Right atrium auricular region (tissue), 2 donors: ENCODE results near the gene LAMTOR3. TPM values are rescaled to one million over a fixed set of nuclear protein-coding genes. Genes with fewer than 3 reads are reported as not detected.

Source experiments
- DNase-seq: peaks from one replicate; pipeline ENCODE4 v3.0.0-alpha.2; 2019; ENCODE audit warnings: low spot score
- H3K27ac ChIP-seq, 2 donors: fragments of 200-600 bp; sonication (generic); 1 replicate in 1 of 2; 2 replicates in 1 of 2; pipeline ENCODE4 v1.5.1; 2016 to 2019
- H3K27me3 ChIP-seq, 2 donors: fragments of 200-600 bp; sonication (generic); one replicate each; pipeline versions ENCODE4 v1.5.1 to v1.6.0; 2017 to 2019
- H3K36me3 ChIP-seq: fragments of 200-600 bp; sonication (generic); one replicate; pipeline ENCODE4 v1.5.1; 2016
- H3K4me1 ChIP-seq, 2 donors: fragments of 200-600 bp; sonication (generic); one replicate each; pipeline versions ENCODE4 v1.5.1 to v1.6.0; 2017 to 2019
- H3K4me3 ChIP-seq, 2 donors: fragments of 200-600 bp; sonication (generic); 1 replicate in 1 of 2; 2 replicates in 1 of 2; pipeline ENCODE4 v1.5.1; 2017 to 2019; ENCODE audit warnings: mild to moderate bottlenecking in 1 of 2, moderate library complexity in 1 of 2
- H3K9me3 ChIP-seq, 2 donors: fragments of 200-600 bp; sonication (generic); one replicate each; pipeline ENCODE4 v1.5.1; 2019
- CTCF ChIP-seq, 2 donors: fragments of 200-600 bp; sonication (generic); IDR thresholded peaks; one replicate each; pipeline ENCODE4 v1.5.1; 2019; ENCODE audit warnings: antibody characterized with exemption in 2 of 2
- total RNA-seq, 2 donors: library from RNA; depleted of rRNA; stranded (reverse); fragments of >200 nt; gene quantifications; one replicate each; pipeline ENCODE4 v1.1.0, GENCODE V29; 2016

Gene LAMTOR3
- 10 to 100 TPM; 21.8 to 38.9 TPM for total RNA-seq

- Histone ChIP-seq H3K4me3 (peak within 1 kb of the TSS; percentile 77 to 99), H3K27me3 (no peaks in the 10 kb centered on the region), H3K9me3 (no peaks in the 10 kb centered on the region), H3K4me1 (peaks cover 0 to 32% of the 10 kb centered on the region in 2 donors), H3K36me3 (no peaks in the 10 kb centered on the region), H3K27ac (peak within 1 kb of the TSS; percentile 82 to 86)
- DNase-seq, result peak; percentile 95
- TF ChIP-seq CTCF (IDR thresholded peaks at IDR 0.05), result no peak
These were observed at the start of gene LAMTOR3 for GRCh38 chr4:99894161-99894997. Gene LAMTOR3 (minus strand): TSS chr4:99894427. CDS start chr4:99893963, 464 bp downstream.

- DNase-seq, result no peak
- Histone ChIP-seq H3K4me1 (no peaks in the 10 kb centered on the region), H3K27ac (no peak overlapping the region), H3K36me3 (no peaks in the 10 kb centered on the region), H3K27me3 (no peaks in the 10 kb centered on the region), H3K9me3 (peaks cover 0 to 21% of the 10 kb centered on the region in 2 donors), H3K4me3 (no peak overlapping the region)
- TF ChIP-seq CTCF (IDR thresholded peaks at IDR 0.05), result no peak
These were observed 44.1 kb upstream of the LAMTOR3 start for GRCh38 chr4:99938243-99938753.

GRCh38 chr4:99934891-99935290, 40.7 kb upstream of the LAMTOR3 start:
- H3K4me3 ChIP-seq, result no peak overlapping the region
- no peaks in the 10 kb centered on the region for H3K4me1 ChIP-seq
- no peaks in the 10 kb centered on the region for H3K36me3 ChIP-seq
- no peaks in the 10 kb centered on the region for H3K27me3 ChIP-seq
- peaks cover 0 to 21% of the 10 kb centered on the region in 2 donors for H3K9me3 ChIP-seq
- DNase-seq, result no peak
- no peak for TF ChIP-seq CTCF (IDR thresholded peaks at IDR 0.05)
- H3K27ac ChIP-seq, result no peak overlapping the region

GRCh38 chr4:99927566-99927965, 33.3 kb upstream of the LAMTOR3 start:
- no peaks in the 10 kb centered on the region for H3K27me3 ChIP-seq
- no peaks in the 10 kb centered on the region for H3K4me1 ChIP-seq
- H3K9me3 ChIP-seq, result no peaks in the 10 kb centered on the region
- DNase-seq, result no peak
- no peak overlapping the region for H3K27ac ChIP-seq
- no peak overlapping the region for H3K4me3 ChIP-seq
- peaks cover 14% of the 10 kb centered on the region for H3K36me3 ChIP-seq
- TF ChIP-seq CTCF (IDR thresholded peaks at IDR 0.05), result no peak

- H3K27ac ChIP-seq, result no peak overlapping the region
- H3K4me3 ChIP-seq, result no peak overlapping the region
- H3K9me3 ChIP-seq, result no peaks in the 10 kb centered on the region
- TF ChIP-seq CTCF (IDR thresholded peaks at IDR 0.05), result no peak
- no peaks in the 10 kb centered on the region for H3K27me3 ChIP-seq
- DNase-seq, result no peak
- H3K36me3 ChIP-seq, result peaks cover 17% of the 10 kb centered on the region
- H3K4me1 ChIP-seq, result no peaks in the 10 kb centered on the region
These were observed 26.9 kb upstream of the LAMTOR3 start for GRCh38 chr4:99921174-99921573.
